AG10803 (cell line): ENCODE measurements around the gene NEAT1.

Experiments
- DNase-seq: peaks from one replicate; pipeline ENCODE4 v3.0.0; 2010; ENCODE audit warnings: low read depth
- H3K4me3 ChIP-seq: 2 replicates; pipeline ENCODE4 v1.5.1; 2011; ENCODE audit warnings: mild to moderate bottlenecking, low read length, control low read depth
- CTCF ChIP-seq: conservative IDR thresholded peaks from 2 replicates; pipeline ENCODE4 v1.5.1; 2011; ENCODE audit warnings: mild to moderate bottlenecking, low read length, control low read depth, inconsistent platforms

Gene NEAT1

GRCh38 chr11:65401073-65401802 lies 21.4 kb upstream of the NEAT1 start:
- no peak overlapping the region for H3K4me3 ChIP-seq
- DNase-seq: no peak
- no peak for TF ChIP-seq CTCF

GRCh38 chr11:65401803-65402248 lies 20.8 kb upstream of the NEAT1 start:
- TF ChIP-seq CTCF: no peak

GRCh38 chr11:65402790-65403189 lies 19.8 kb upstream of the NEAT1 start:
- no peak overlapping the region for H3K4me3 ChIP-seq
- no peak for TF ChIP-seq CTCF
- DNase-seq: no peak

More at GRCh38 chr11:65401803-65402248, 20.8 kb upstream of the NEAT1 start:
- H3K4me3 ChIP-seq: no peak overlapping the region
- DNase-seq: no peak

GRCh38 chr11:65403607-65404121 lies 18.9 kb upstream of the NEAT1 start:
- DNase-seq: no peak
- TF ChIP-seq CTCF: no peak
- no peak overlapping the region for H3K4me3 ChIP-seq

- DNase-seq: no peak
- no peak overlapping the region for H3K4me3 ChIP-seq
- TF ChIP-seq CTCF: no peak
Measured at GRCh38 chr11:65404210-65404609, 18.4 kb upstream of the NEAT1 start.

- DNase-seq: no peak
- TF ChIP-seq CTCF: no peak
Measured at GRCh38 chr11:65404638-65405339, 17.8 kb upstream of the NEAT1 start.

More at GRCh38 chr11:65404638-65405339, 17.8 kb upstream of the NEAT1 start:
- H3K4me3 ChIP-seq: no peak overlapping the region
